HCT116 (cell line): ENCODE results near the gene RAB24. TPM values are rescaled to one million over a fixed set of nuclear protein-coding genes. Genes with fewer than 3 reads are reported as not detected.

Experiments used
- ATAC-seq: fragments of 200-7000 bp; cut with Tn5 transposase; 2 replicates; pipeline ENCODE4 v1.9.1; 2020; ENCODE audit warnings: mild to moderate bottlenecking, moderate library complexity
- BruUV-seq: library from RNA; stranded (reverse); fragments of 400-500 nt; replicated peaks from 2 replicates; lab custom pipeline; 2021; lab: Mats Ljungman, UMichigan
- CTCF ChIA-PET: fragments of 300-600 bp; sonication (Branson Sonifier 250); formaldehyde crosslinking; loops from one replicate; lab custom pipeline; 2021; ENCODE audit warnings: antibody characterized with exemption; lab: Charles Lee
- POLR2A ChIA-PET: fragments of 300-600, 350-600 bp; sonication (Branson Sonifier 250); formaldehyde crosslinking; loops from one replicate; lab custom pipeline; 2021; ENCODE audit warnings: antibody characterized with exemption; lab: Charles Lee
- RAD21 ChIA-PET, 2 experiments: fragments of 300-600 bp; sonication (Branson Sonifier 250); formaldehyde crosslinking; loops; one replicate each; lab custom pipeline; 2023; ENCODE audit warnings: low total read pairs in 2 of 2; ENCODE audit not compliant: uncharacterized antibody in 2 of 2, unreplicated experiment in 2 of 2, low non-redundant PET in 1 of 2; lab: Charles Lee
- DNase-seq: peaks from one replicate; pipeline ENCODE4 v3.0.0-alpha.2; 2010; ENCODE audit warnings: low read depth, low spot score
- H2AFZ ChIP-seq: fragments of 200-600 bp; shearing (Covaris generic), sonication (generic); 2 replicates; pipeline ENCODE4 v1.6.1; 2017; ENCODE audit warnings: low read depth, mixed run types, mixed read lengths, antibody characterized with exemption, low read length; ENCODE audit not compliant: poor library complexity, severe bottlenecking
- H3K27ac ChIP-seq: 2 replicates; pipeline ENCODE4 v1.5.1; 2012; ENCODE audit warnings: low read depth, low read length
- H3K27me3 ChIP-seq: fragments of 200-600 bp; sonication (generic); 2 replicates; pipeline ENCODE4 v1.6.1; 2016; ENCODE audit warnings: mixed run types, low read length, mixed read lengths; ENCODE audit not compliant: insufficient read depth
- H3K36me3 ChIP-seq, 2 experiments: fragments of 200-500 bp in 1 of 2; fragments of 200-600 bp in 1 of 2; sonication (Bioruptor generic) in 1 of 2; sonication (generic) in 1 of 2; 2 replicates each; pipeline versions ENCODE4 v1.5.1 to v1.6.1; 2014 to 2016; ENCODE audit warnings: low read length in 2 of 2, inconsistent platforms in 1 of 2, mixed read lengths in 1 of 2, mixed run types in 1 of 2; ENCODE audit not compliant: insufficient read depth in 2 of 2, control insufficient read depth in 1 of 2
- H3K4me1 ChIP-seq, 2 experiments: fragments of 200-600 bp in 1 of 2; sonication (generic) in 1 of 2; 2 replicates each; pipeline versions ENCODE4 v1.5.1 to v1.6.1; 2012 to 2017; ENCODE audit warnings: low read length in 2 of 2, inconsistent platforms in 1 of 2, mild to moderate bottlenecking in 1 of 2, mixed read lengths in 1 of 2, mixed run types in 1 of 2, moderate library complexity in 1 of 2; ENCODE audit not compliant: insufficient read depth in 2 of 2, control insufficient read depth in 1 of 2
- H3K4me2 ChIP-seq: fragments of 200-600 bp; sonication (generic); 2 replicates; pipeline ENCODE4 v1.6.1; 2017; ENCODE audit warnings: mixed run types, low read length, mixed read lengths
- H3K4me3 ChIP-seq, 2 experiments: fragments of 200-600 bp in 1 of 2; sonication (generic) in 1 of 2; replicated peaks in 1 of 2; 2 replicates each; pipeline ENCODE4 v1.5.1; 2011 to 2016; ENCODE audit warnings: low read length in 2 of 2, control low read depth in 1 of 2, low read depth in 1 of 2, mild to moderate bottlenecking in 1 of 2, mixed read lengths in 1 of 2, mixed run types in 1 of 2
- H3K79me2 ChIP-seq: fragments of 200-600 bp; sonication (generic); 2 replicates; pipeline ENCODE4 v1.6.1; 2017; ENCODE audit warnings: mild to moderate bottlenecking, mixed run types, low read length, moderate library complexity, mixed read lengths; ENCODE audit not compliant: insufficient read depth
- H3K9ac ChIP-seq: fragments of 200-600 bp; sonication (generic); 2 replicates; pipeline ENCODE4 v1.6.1; 2016; ENCODE audit warnings: low read length, mixed read lengths
- H3K9me2 ChIP-seq: fragments of 200-600 bp; sonication (generic), shearing (Covaris generic); 2 replicates; pipeline ENCODE4 v1.6.1; 2017; ENCODE audit warnings: mixed run types, mild to moderate bottlenecking, moderate library complexity; ENCODE audit not compliant: insufficient read depth
- H3K9me3 ChIP-seq, 2 experiments: fragments of 200-500 bp in 1 of 2; fragments of 200-600 bp in 1 of 2; sonication (Bioruptor generic) in 1 of 2; sonication (generic) in 1 of 2; 2 replicates each; pipeline ENCODE4 v1.6.1; 2014 to 2017; ENCODE audit warnings: low read length in 2 of 2, mixed read lengths in 2 of 2, inconsistent platforms in 1 of 2, low read depth in 1 of 2, mild to moderate bottlenecking in 1 of 2, mixed run types in 1 of 2, moderate library complexity in 1 of 2; ENCODE audit not compliant: control insufficient read depth in 1 of 2, insufficient read depth in 1 of 2
- H4K20me1 ChIP-seq: fragments of 200-600 bp; sonication (generic), shearing (Covaris generic); 2 replicates; pipeline ENCODE4 v1.6.1; 2017; ENCODE audit warnings: mixed run types, mild to moderate bottlenecking, moderate library complexity; ENCODE audit not compliant: insufficient read depth
- CBX3 ChIP-seq: IDR thresholded peaks from 2 replicates; pipeline ENCODE4 v1.6.1; 2012; ENCODE audit warnings: low read depth
- FOSL1 ChIP-seq: IDR thresholded peaks from 2 replicates; pipeline ENCODE4 v1.6.1; 2012; ENCODE audit warnings: low read depth
- POLR2A ChIP-seq: IDR thresholded peaks from 2 replicates; pipeline ENCODE4 v1.7.0; 2011; ENCODE audit warnings: borderline replicate concordance; ENCODE audit not compliant: insufficient read depth, insufficient read length; ENCODE audit errors: extremely low read depth
- POLR2AphosphoS5 ChIP-seq: IDR thresholded peaks from 2 replicates; pipeline ENCODE4 v1.6.1; 2011; ENCODE audit warnings: mild to moderate bottlenecking, low read depth, low read length, moderate library complexity
- RAD21 ChIP-seq: IDR thresholded peaks from 2 replicates; pipeline ENCODE4 v1.6.1; 2012; ENCODE audit warnings: low read depth, mild to moderate bottlenecking
- SRF ChIP-seq: IDR thresholded peaks from 2 replicates; pipeline ENCODE4 v1.6.1; 2012; ENCODE audit warnings: low read depth
- TCF7L2 ChIP-seq: IDR thresholded peaks from 2 replicates; pipeline ENCODE4 v1.7.0; 2011; ENCODE audit warnings: borderline replicate concordance, inconsistent platforms; ENCODE audit not compliant: insufficient read depth, insufficient read length; ENCODE audit errors: extremely low read depth
- ZFX ChIP-seq: fragments of 450-650 bp; IDR thresholded peaks from 2 replicates; pipeline ENCODE4 v1.6.1; 2017
- ZNF274 ChIP-seq: fragments of 200-500 bp; sonication (Bioruptor generic); IDR thresholded peaks from 2 replicates; pipeline ENCODE4 v1.6.1; 2014; ENCODE audit warnings: mild to moderate bottlenecking, low read depth, low read length, inconsistent platforms
- intact Hi-C: fragments of 100-400 bp; cut with micrococcal nuclease; formaldehyde crosslinking; loops from 2 replicates; pipeline ENCODE4 v1.10.0; 2022
- total RNA-seq: library from RNA; stranded (reverse); gene quantifications from one replicate; pipeline ENCODE4 v1.2.1, GENCODE V29; 2021; ENCODE audit not compliant: unreplicated experiment
- TF ChIP-seq, protein P1 (sequence below): IDR thresholded peaks from 2 replicates; pipeline ENCODE4 v1.6.1; 2012
- TF ChIP-seq, protein P2 (sequence below): IDR thresholded peaks from 2 replicates; pipeline ENCODE4 v1.6.1; 2012; ENCODE audit warnings: low read depth
- TF ChIP-seq, protein P3 (sequence below), 3 experiments: fragments of 200-600 bp in 1 of 3; sonication (generic) in 1 of 3; IDR thresholded peaks in 2 of 3; conservative IDR thresholded peaks in 1 of 3; 2 replicates each; pipeline ENCODE4 v1.5.1; 2012 to 2017; ENCODE audit warnings: low read depth in 2 of 3, low read length in 2 of 3, antibody characterized with exemption in 1 of 3, borderline replicate concordance in 1 of 3, control low read depth in 1 of 3, mild to moderate bottlenecking in 1 of 3, mixed read lengths in 1 of 3, mixed run types in 1 of 3, moderate library complexity in 1 of 3; ENCODE audit not compliant: insufficient read depth in 1 of 3

Gene RAB24
- total RNA-seq, 1 experiment from 2014 or later: 13.5 TPM

DNA sequence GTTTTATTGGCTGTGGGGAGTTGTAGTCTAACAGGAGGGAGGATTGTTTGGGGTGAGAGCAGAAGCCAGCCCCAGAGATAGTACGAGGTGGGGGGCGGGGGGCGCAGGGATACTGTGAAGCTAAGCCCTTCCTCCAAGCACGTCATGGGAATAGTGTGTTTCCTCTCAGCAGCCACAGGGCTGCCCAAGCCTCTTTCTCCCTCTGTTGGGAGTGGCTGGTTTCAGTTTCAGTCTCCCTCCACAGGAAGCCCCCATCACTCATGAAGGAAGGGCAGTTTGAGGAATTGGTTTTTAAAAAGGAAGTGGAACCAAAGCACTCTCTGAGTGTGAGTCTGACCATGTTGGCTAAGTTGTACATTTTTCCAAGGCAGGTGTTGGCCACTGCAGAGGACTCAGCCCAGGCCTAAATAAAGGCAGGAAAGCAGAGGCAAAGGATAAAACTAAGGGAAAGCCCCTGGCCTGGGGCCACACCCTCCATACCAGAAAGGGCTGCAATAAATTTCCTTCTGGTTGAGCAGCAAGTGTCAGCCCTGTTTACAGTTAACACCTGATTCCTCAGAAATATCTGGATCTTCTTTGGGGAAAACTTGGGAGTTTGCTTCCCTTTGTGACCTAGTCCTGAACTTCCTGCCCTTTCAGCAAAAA is 3.2 kb downstream of the RAB24 start:
- H3K36me3 ChIP-seq: peaks cover 4 to 8% of the 10 kb centered on the region in 2 experiments; a peak in 2 of 4 replicates
- H4K20me1 ChIP-seq: peaks cover under 1% of the 10 kb centered on the region; the same call in 1 of the 2 replicates
- no peaks in the 10 kb centered on the region for H3K27me3 ChIP-seq
- H3K79me2 ChIP-seq: peaks cover 20% of the 10 kb centered on the region
- no peak overlapping the region for H2AFZ ChIP-seq
- no peak overlapping the region for H3K27ac ChIP-seq
- DNase-seq: no peak
- ChIA-PET CTCF (interaction anchor here (1.1 to 2.2 kb wide), 3 partner anchors 10 to 187 kb away, joined by 3 to 17 read pairs (median 3); no protein-coding TSS in a partner anchor), RAD21 (no interaction called here)
- TF ChIP-seq ZNF274 (no peak), TCF7L2 (no peak), FOSL1 (no peak), ZFX (no peak), POLR2A (no peak), RAD21 (no peak)
- TF ChIP-seq, protein P1, sequence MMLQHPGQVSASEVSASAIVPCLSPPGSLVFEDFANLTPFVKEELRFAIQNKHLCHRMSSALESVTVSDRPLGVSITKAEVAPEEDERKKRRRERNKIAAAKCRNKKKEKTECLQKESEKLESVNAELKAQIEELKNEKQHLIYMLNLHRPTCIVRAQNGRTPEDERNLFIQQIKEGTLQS: no peak
- TF ChIP-seq, all 23 proteins: peak for 0
- Histone ChIP-seq H3K9me3 (no peaks in the 10 kb centered on the region), H3K9me2 (no peaks in the 10 kb centered on the region), H3K4me3 (no peak overlapping the region), H3K4me1 (peaks cover 19 to 56% of the 10 kb centered on the region in 2 experiments), H3K4me2 (peak overlapping the region; percentile 92), H3K9ac (peak overlapping the region; percentile 30; the same call in 1 of the 2 replicates)
- POLR2A ChIA-PET: no interaction called here
- intact Hi-C loops: loop anchor here (2.0 to 10.0 kb wide), 3 partner anchors 186 to 646 kb away; no protein-coding TSS in a partner anchor
- no peak for ATAC-seq
- no TSS peak for BruUV-seq

DNA sequence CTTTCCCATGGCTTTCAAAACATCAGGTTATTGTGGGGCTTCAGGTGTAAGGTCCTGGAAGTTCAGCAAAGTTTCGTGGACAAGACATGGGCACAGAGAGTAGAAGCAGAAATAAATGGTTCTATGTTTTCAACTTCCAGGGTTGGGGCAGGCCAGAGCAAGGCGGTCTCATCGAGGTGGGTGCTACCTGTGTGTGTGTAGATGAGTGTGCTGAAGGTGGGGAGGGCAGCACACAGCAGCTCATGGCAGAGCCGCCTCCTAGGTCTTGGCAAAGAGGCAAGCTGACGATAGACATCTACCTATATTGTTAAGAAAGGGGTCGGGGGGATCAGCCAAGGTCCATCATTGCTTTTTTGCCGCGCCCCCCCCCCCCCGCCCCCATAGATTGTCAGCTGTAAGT is 3.8 kb downstream of the RAB24 start:
- ChIA-PET RAD21 (no interaction called here), CTCF (interaction anchor here (1.1 kb wide), 1 partner anchor 186 kb away, joined by 3 read pairs; no protein-coding TSS in a partner anchor), POLR2A (no interaction called here)
- Histone ChIP-seq H3K27ac (no peak overlapping the region), H3K27me3 (no peaks in the 10 kb centered on the region), H3K4me2 (peak overlapping the region; percentile 92), H3K9me2 (no peaks in the 10 kb centered on the region), H3K4me3 (no peak overlapping the region), H3K9ac (no peak overlapping the region), H3K79me2 (peaks cover 13% of the 10 kb centered on the region), H3K36me3 (peaks cover 9 to 13% of the 10 kb centered on the region in 2 experiments; a peak in 3 of 4 replicates), H4K20me1 (no peaks in the 10 kb centered on the region), H3K4me1 (peaks cover 16 to 50% of the 10 kb centered on the region in 2 experiments), H3K9me3 (no peaks in the 10 kb centered on the region), H2AFZ (no peak overlapping the region)
- TF ChIP-seq, protein P2, sequence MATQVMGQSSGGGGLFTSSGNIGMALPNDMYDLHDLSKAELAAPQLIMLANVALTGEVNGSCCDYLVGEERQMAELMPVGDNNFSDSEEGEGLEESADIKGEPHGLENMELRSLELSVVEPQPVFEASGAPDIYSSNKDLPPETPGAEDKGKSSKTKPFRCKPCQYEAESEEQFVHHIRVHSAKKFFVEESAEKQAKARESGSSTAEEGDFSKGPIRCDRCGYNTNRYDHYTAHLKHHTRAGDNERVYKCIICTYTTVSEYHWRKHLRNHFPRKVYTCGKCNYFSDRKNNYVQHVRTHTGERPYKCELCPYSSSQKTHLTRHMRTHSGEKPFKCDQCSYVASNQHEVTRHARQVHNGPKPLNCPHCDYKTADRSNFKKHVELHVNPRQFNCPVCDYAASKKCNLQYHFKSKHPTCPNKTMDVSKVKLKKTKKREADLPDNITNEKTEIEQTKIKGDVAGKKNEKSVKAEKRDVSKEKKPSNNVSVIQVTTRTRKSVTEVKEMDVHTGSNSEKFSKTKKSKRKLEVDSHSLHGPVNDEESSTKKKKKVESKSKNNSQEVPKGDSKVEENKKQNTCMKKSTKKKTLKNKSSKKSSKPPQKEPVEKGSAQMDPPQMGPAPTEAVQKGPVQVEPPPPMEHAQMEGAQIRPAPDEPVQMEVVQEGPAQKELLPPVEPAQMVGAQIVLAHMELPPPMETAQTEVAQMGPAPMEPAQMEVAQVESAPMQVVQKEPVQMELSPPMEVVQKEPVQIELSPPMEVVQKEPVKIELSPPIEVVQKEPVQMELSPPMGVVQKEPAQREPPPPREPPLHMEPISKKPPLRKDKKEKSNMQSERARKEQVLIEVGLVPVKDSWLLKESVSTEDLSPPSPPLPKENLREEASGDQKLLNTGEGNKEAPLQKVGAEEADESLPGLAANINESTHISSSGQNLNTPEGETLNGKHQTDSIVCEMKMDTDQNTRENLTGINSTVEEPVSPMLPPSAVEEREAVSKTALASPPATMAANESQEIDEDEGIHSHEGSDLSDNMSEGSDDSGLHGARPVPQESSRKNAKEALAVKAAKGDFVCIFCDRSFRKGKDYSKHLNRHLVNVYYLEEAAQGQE: no peak
- TF ChIP-seq, protein P1: no peak
- TF ChIP-seq SRF: no peak
- no peak for TF ChIP-seq TCF7L2
- TF ChIP-seq ZNF274: no peak
- TF ChIP-seq, protein P3, sequence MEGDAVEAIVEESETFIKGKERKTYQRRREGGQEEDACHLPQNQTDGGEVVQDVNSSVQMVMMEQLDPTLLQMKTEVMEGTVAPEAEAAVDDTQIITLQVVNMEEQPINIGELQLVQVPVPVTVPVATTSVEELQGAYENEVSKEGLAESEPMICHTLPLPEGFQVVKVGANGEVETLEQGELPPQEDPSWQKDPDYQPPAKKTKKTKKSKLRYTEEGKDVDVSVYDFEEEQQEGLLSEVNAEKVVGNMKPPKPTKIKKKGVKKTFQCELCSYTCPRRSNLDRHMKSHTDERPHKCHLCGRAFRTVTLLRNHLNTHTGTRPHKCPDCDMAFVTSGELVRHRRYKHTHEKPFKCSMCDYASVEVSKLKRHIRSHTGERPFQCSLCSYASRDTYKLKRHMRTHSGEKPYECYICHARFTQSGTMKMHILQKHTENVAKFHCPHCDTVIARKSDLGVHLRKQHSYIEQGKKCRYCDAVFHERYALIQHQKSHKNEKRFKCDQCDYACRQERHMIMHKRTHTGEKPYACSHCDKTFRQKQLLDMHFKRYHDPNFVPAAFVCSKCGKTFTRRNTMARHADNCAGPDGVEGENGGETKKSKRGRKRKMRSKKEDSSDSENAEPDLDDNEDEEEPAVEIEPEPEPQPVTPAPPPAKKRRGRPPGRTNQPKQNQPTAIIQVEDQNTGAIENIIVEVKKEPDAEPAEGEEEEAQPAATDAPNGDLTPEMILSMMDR (IDR thresholded peaks at IDR 0.05 in 2 of 3, conservative IDR thresholded peaks at IDR 0.05 in 1 of 3; ENCODE audit: borderline replicate concordance in 1 of 3, insufficient read depth in 1 of 3, low read depth in 2 of 3, low read length in 2 of 3): no peak
- TF ChIP-seq POLR2AphosphoS5: no peak
- no peak for TF ChIP-seq CBX3
- ATAC-seq (no peak), DNase-seq (no peak)
- intact Hi-C loops: loop anchor here (2.0 to 10.0 kb wide), 3 partner anchors 185 to 645 kb away; no protein-coding TSS in a partner anchor
- BruUV-seq: no TSS peak
